ENCODE measurements around the gene SLC38A11. TPM values are rescaled to one million over a fixed set of nuclear protein-coding genes. Genes with fewer than 3 reads are reported as not detected.

SLC38A11 gene
- total and polyA plus RNA-seq, 10 of the 15 experiments (the other 5 are each of a cell fraction or from before 2014, with no cell fraction given), result not detected

DNA sequence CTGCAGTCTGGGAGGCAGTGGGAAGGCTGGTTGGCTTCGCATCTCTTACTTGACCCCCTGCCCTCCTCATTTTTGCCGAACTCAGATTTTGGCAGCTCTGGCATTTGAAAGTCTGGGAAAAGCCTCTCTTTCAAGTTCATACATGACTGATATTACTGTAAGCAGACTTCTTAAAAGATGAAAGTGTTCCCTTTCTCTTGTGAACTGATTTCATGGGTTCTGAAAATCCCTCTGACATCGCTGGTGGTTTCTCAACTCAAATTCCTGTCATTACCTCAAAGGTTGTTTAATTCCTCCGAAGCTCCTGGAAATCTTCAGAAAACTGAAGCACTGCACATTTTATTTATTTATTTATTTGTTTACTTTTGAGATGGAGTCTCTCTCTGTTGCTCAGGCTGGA, 16.9 kb upstream of the SLC38A11 start:
- H2AFZ ChIP-seq (ENCODE audit: control insufficient read depth, low read depth, low read length), result no peak overlapping the region
- intact Hi-C loops (cut with micrococcal nuclease; ENCODE audit: unreplicated experiment), result no loop called here
- BruUV-seq (replicated peaks), result no TSS peak
- H4K20me1 ChIP-seq (ENCODE audit: control insufficient read depth, insufficient read depth), result no peaks in the 10 kb centered on the region
- ChIA-PET POLR2A (no interaction called here), RAD21 (ENCODE audit: unreplicated experiment) (no interaction called here), SMC1A (ENCODE audit: uncharacterized antibody, unreplicated experiment) (no interaction called here), CTCF (interaction anchor here (1.0 kb wide), 1 partner anchor 234 kb away, joined by 3 read pairs; no protein-coding TSS in a partner anchor)
- no peaks in the 10 kb centered on the region for H3K79me2 ChIP-seq (ENCODE audit: control insufficient read depth, insufficient read depth, low read length)
- no peaks in the 10 kb centered on the region for H3K9me3 ChIP-seq (replicated peaks; ENCODE audit: control insufficient read depth, insufficient read depth, low read length)
- H3K4me3 ChIP-seq, result no peak overlapping the region
- ATAC-seq (no peak), DNase-seq (ENCODE audit: low read depth, low spot score) (no peak), FAIRE-seq (no peak)
- WGBS (ENCODE audit: insufficient coverage, insufficient replicate concordance, low lambda C conversion rate, missing lambda C conversion rate), result 38% methylated on average over 4 of the region's 4 CpGs
- no peaks in the 10 kb centered on the region for H3K4me1 ChIP-seq (ENCODE audit: control insufficient read depth, insufficient read depth, low read length)
- no peak overlapping the region for H3K4me2 ChIP-seq (ENCODE audit: control insufficient read depth, insufficient read depth)
- in situ Hi-C loops (cut with MboI), result no loop called here
- no peaks in the 10 kb centered on the region for H3K27me3 ChIP-seq (replicated peaks in 1 of 2; ENCODE audit: control insufficient read depth in 2 of 2, insufficient read depth in 2 of 2, low read length in 1 of 2)
- TF ChIP-seq MYB (IDR thresholded peaks at IDR 0.05; ENCODE audit: borderline replicate concordance, low read depth, low read length), result no peak
- no peak for TF ChIP-seq JUND (IDR thresholded peaks at IDR 0.05; ENCODE audit: low read depth, low read length)
- TF ChIP-seq, protein P1, sequence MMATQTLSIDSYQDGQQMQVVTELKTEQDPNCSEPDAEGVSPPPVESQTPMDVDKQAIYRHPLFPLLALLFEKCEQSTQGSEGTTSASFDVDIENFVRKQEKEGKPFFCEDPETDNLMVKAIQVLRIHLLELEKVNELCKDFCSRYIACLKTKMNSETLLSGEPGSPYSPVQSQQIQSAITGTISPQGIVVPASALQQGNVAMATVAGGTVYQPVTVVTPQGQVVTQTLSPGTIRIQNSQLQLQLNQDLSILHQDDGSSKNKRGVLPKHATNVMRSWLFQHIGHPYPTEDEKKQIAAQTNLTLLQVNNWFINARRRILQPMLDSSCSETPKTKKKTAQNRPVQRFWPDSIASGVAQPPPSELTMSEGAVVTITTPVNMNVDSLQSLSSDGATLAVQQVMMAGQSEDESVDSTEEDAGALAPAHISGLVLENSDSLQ (IDR thresholded peaks at IDR 0.05), result no peak
- TF ChIP-seq EED (IDR thresholded peaks at IDR 0.05; ENCODE audit: low read depth), result no peak
- no peak for TF ChIP-seq FOXM1 (IDR thresholded peaks at IDR 0.05; ENCODE audit: low read depth, low read length)
- TF ChIP-seq, protein P2, sequence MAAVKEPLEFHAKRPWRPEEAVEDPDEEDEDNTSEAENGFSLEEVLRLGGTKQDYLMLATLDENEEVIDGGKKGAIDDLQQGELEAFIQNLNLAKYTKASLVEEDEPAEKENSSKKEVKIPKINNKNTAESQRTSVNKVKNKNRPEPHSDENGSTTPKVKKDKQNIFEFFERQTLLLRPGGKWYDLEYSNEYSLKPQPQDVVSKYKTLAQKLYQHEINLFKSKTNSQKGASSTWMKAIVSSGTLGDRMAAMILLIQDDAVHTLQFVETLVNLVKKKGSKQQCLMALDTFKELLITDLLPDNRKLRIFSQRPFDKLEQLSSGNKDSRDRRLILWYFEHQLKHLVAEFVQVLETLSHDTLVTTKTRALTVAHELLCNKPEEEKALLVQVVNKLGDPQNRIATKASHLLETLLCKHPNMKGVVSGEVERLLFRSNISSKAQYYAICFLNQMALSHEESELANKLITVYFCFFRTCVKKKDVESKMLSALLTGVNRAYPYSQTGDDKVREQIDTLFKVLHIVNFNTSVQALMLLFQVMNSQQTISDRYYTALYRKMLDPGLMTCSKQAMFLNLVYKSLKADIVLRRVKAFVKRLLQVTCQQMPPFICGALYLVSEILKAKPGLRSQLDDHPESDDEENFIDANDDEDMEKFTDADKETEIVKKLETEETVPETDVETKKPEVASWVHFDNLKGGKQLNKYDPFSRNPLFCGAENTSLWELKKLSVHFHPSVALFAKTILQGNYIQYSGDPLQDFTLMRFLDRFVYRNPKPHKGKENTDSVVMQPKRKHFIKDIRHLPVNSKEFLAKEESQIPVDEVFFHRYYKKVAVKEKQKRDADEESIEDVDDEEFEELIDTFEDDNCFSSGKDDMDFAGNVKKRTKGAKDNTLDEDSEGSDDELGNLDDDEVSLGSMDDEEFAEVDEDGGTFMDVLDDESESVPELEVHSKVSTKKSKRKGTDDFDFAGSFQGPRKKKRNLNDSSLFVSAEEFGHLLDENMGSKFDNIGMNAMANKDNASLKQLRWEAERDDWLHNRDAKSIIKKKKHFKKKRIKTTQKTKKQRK (IDR thresholded peaks at IDR 0.05; ENCODE audit: low read depth, low read length), result no peak
- no peak for TF ChIP-seq RBBP5 (conservative IDR thresholded peaks at IDR 0.05)
- no peak overlapping the region for H3K9ac ChIP-seq (ENCODE audit: control insufficient read depth, insufficient read depth, low read length)
- H3K27ac ChIP-seq (ENCODE audit: control insufficient read depth, insufficient read depth), result no peak overlapping the region
- H3K36me3 ChIP-seq (ENCODE audit: control insufficient read depth in 2 of 2, insufficient read depth in 2 of 2, low read length in 1 of 2), result no peaks in the 10 kb centered on the region
